H9 (cell line): ENCODE data around the gene BACH1. TPM values are rescaled to one million over a fixed set of nuclear protein-coding genes. Genes with fewer than 3 reads are reported as not detected.
A peak's percentile ranks its signal among the peaks of the same experiment; 100 is the strongest.

ENCODE experiments used
- DNase-seq: peaks from one replicate; pipeline ENCODE4 v3.0.0-alpha.2; 2017
- H2AFZ ChIP-seq: one replicate; pipeline ENCODE4 v1.6.1; 2013; ENCODE audit warnings: mild to moderate bottlenecking, low read length, control low read depth, moderate library complexity
- H2AK5ac ChIP-seq: 2 replicates; pipeline ENCODE4 v1.6.1; 2013; ENCODE audit warnings: low read length, control low read depth, mixed read lengths; ENCODE audit not compliant: insufficient read length
- H2BK120ac ChIP-seq: one replicate; pipeline ENCODE4 v1.6.1; 2013; ENCODE audit warnings: low read depth, mild to moderate bottlenecking, low read length, control low read depth, inconsistent platforms; ENCODE audit not compliant: poor library complexity, severe bottlenecking
- H2BK12ac ChIP-seq: 2 replicates; pipeline ENCODE4 v1.6.1; 2013; ENCODE audit warnings: low read length, control low read depth, mixed read lengths, low read depth; ENCODE audit not compliant: insufficient read length
- H2BK15ac ChIP-seq: 2 replicates; pipeline ENCODE4 v1.6.1; 2013; ENCODE audit warnings: low read depth, low read length, control low read depth
- H2BK20ac ChIP-seq: one replicate; pipeline ENCODE4 v1.6.1; 2013; ENCODE audit warnings: low read depth, mild to moderate bottlenecking, low read length, control low read depth, inconsistent platforms; ENCODE audit not compliant: poor library complexity, severe bottlenecking
- H2BK5ac ChIP-seq: 2 replicates; pipeline ENCODE4 v1.6.1; 2013; ENCODE audit warnings: low read length, control low read depth, mixed read lengths; ENCODE audit not compliant: insufficient read length
- H3K14ac ChIP-seq: 2 replicates; pipeline ENCODE4 v1.6.1; 2013; ENCODE audit warnings: low read length, control low read depth; ENCODE audit not compliant: insufficient read depth
- H3K18ac ChIP-seq: 2 replicates; pipeline ENCODE4 v1.6.1; 2013; ENCODE audit warnings: low read depth, mild to moderate bottlenecking, mixed read lengths, low read length, control low read depth; ENCODE audit not compliant: insufficient read length
- H3K23ac ChIP-seq: 2 replicates; pipeline ENCODE4 v1.6.1; 2013; ENCODE audit warnings: low read length, control low read depth, mixed read lengths, low read depth; ENCODE audit not compliant: insufficient read length
- H3K23me2 ChIP-seq: 2 replicates; pipeline ENCODE4 v1.6.1; 2013; ENCODE audit warnings: low read depth, mild to moderate bottlenecking, mixed read lengths, low read length, control low read depth; ENCODE audit not compliant: insufficient read length, poor library complexity, severe bottlenecking
- H3K27ac ChIP-seq: 2 replicates; pipeline ENCODE4 v1.5.1; 2013; ENCODE audit warnings: low read length, control low read depth, mixed read lengths, low read depth; ENCODE audit not compliant: insufficient read length
- H3K27me3 ChIP-seq: 2 replicates; pipeline ENCODE4 v1.6.1; 2013; ENCODE audit warnings: low read length, control low read depth, inconsistent platforms; ENCODE audit not compliant: insufficient read depth
- H3K4ac ChIP-seq: 2 replicates; pipeline ENCODE4 v1.6.1; 2013; ENCODE audit warnings: low read depth, mild to moderate bottlenecking, control low read depth, inconsistent platforms, low read length, moderate library complexity
- H3K4me1 ChIP-seq: 2 replicates; pipeline ENCODE4 v1.6.1; 2013; ENCODE audit warnings: low read length, control low read depth, inconsistent platforms; ENCODE audit not compliant: insufficient read depth
- H3K4me2 ChIP-seq: 2 replicates; pipeline ENCODE4 v1.6.1; 2013; ENCODE audit warnings: low read length, control low read depth, mixed read lengths; ENCODE audit not compliant: insufficient read length, insufficient read depth
- H3K56ac ChIP-seq: 2 replicates; pipeline ENCODE4 v1.6.1; 2013; ENCODE audit warnings: low read depth, mild to moderate bottlenecking, mixed read lengths, low read length, control low read depth; ENCODE audit not compliant: insufficient read length
- H3K79me1 ChIP-seq: 2 replicates; pipeline ENCODE4 v1.6.1; 2013; ENCODE audit warnings: low read depth, mild to moderate bottlenecking, moderate library complexity, low read length, control low read depth, inconsistent platforms; ENCODE audit not compliant: insufficient read depth, poor library complexity, severe bottlenecking
- H3K79me2 ChIP-seq: 2 replicates; pipeline ENCODE4 v1.6.1; 2013; ENCODE audit warnings: low read length, control low read depth, inconsistent platforms; ENCODE audit not compliant: insufficient read depth
- H3K9ac ChIP-seq: 2 replicates; pipeline ENCODE4 v1.6.1; 2013; ENCODE audit warnings: low read length, control low read depth, mixed read lengths; ENCODE audit not compliant: insufficient read length; ENCODE audit errors: extremely low read depth
- H3K9me3 ChIP-seq: one replicate; pipeline ENCODE4 v1.6.1; 2013; ENCODE audit warnings: low read depth, low read length, inconsistent platforms; ENCODE audit not compliant: control insufficient read depth
- H3T11ph ChIP-seq: one replicate; pipeline ENCODE4 v1.6.1; 2013; ENCODE audit warnings: mild to moderate bottlenecking, low read length, control low read depth, inconsistent platforms
- H4K20me1 ChIP-seq: one replicate; pipeline ENCODE4 v1.6.1; 2013; ENCODE audit not compliant: control insufficient read depth, insufficient read length, insufficient read depth
- H4K5ac ChIP-seq: 2 replicates; pipeline ENCODE4 v1.6.1; 2013; ENCODE audit warnings: low read depth, mild to moderate bottlenecking, mixed read lengths, low read length, control low read depth; ENCODE audit not compliant: insufficient read length
- H4K8ac ChIP-seq: replicated peaks from 2 replicates; pipeline ENCODE4 v1.6.1; 2013; ENCODE audit warnings: low read length, control low read depth, mixed read lengths, low read depth; ENCODE audit not compliant: insufficient read length
- H4K91ac ChIP-seq: 2 replicates; pipeline ENCODE4 v1.6.1; 2013; ENCODE audit warnings: low read depth, mild to moderate bottlenecking, moderate library complexity, mixed read lengths, low read length, control low read depth; ENCODE audit not compliant: insufficient read length
- H3K27ac Mint-ChIP-seq, 3 experiments: 2 replicates in 2 of 3; 3 replicates in 1 of 3; pipeline ENCODE4 v1.8.0; 2020 to 2021; ENCODE audit warnings: mixed read lengths in 3 of 3, mild to moderate bottlenecking in 1 of 3, moderate library complexity in 1 of 3
- H3K27me3 Mint-ChIP-seq: 2 replicates; pipeline ENCODE4 v1.8.0; 2021; ENCODE audit warnings: low read depth, mild to moderate bottlenecking, moderate library complexity, mixed read lengths
- H3K36me3 Mint-ChIP-seq, 3 experiments: 2 replicates in 2 of 3; 3 replicates in 1 of 3; pipeline ENCODE4 v1.8.0; 2020 to 2021; ENCODE audit warnings: low read depth in 3 of 3, mixed read lengths in 3 of 3; ENCODE audit not compliant: insufficient read depth in 1 of 3
- H3K4me1 Mint-ChIP-seq, 2 experiments: 2 replicates each; pipeline ENCODE4 v1.8.0; 2020; ENCODE audit warnings: mixed read lengths in 2 of 2
- H3K4me3 Mint-ChIP-seq, 2 experiments: 2 replicates in 1 of 2; 3 replicates in 1 of 2; pipeline ENCODE4 v1.8.0; 2020 to 2021; ENCODE audit warnings: mild to moderate bottlenecking in 2 of 2, mixed read lengths in 2 of 2, moderate library complexity in 1 of 2
- H3K9me3 Mint-ChIP-seq, 2 experiments: 2 replicates in 1 of 2; 3 replicates in 1 of 2; pipeline ENCODE4 v1.8.0; 2020; ENCODE audit warnings: mild to moderate bottlenecking in 2 of 2, mixed read lengths in 2 of 2, moderate library complexity in 1 of 2
- WGBS: extraction: QIAGEN DNeasy Blood & Tissue Kit; methylation state at CpG from one replicate; pipeline ENCODE4 v1.1.7; 2013; ENCODE audit warnings: missing lambda C conversion rate, low lambda C conversion rate, mixed read lengths; ENCODE audit not compliant: insufficient read length; ENCODE audit errors: extremely low coverage; 5-methylcytosine and 5-hydroxymethylcytosine counted together
- total RNA-seq: library from RNA; stranded (reverse); gene quantifications from 2 replicates; pipeline ENCODE4 v1.2.1, GENCODE V29; 2021
- TF ChIP-seq, protein P1 (sequence below): fragments of 200-600 bp; sonication (generic); conservative IDR thresholded peaks from 3 replicates; pipeline ENCODE4 v1.8.0; 2021; ENCODE audit warnings: antibody characterized with exemption, mild to moderate bottlenecking

BACH1 gene
- total RNA-seq, 1 experiment from 2014 or later = 42.4 TPM

DNA sequence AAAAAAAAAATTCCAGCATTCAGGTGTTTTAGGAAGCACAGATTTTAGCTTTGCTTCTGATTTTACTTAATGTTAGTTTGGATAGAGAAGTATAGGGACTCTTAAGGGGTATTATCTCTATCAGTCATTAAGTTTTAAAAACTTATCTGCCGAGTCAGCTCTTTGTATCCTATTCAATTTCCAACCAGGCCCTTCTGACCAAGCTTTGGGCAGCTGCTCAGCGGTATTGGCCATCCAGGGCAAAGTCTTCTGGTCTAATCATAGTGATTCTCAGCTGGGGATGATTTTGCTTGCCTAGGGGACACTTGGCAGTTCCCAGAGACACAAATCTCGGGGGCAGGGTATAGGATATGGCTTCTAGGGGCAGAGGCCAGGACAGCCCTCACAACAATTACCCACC, 47.6 kb downstream of the BACH1 start:
- DNase-seq = no peak
- Histone ChIP-seq H3K4ac (no peak overlapping the region), H3K4me2 (no peak overlapping the region), H4K5ac (no peak overlapping the region), H3K9ac (no peak overlapping the region), H2BK20ac (no peak overlapping the region), H2BK120ac (no peak overlapping the region), H3K18ac (no peak overlapping the region), H3K56ac (no peak overlapping the region), H4K20me1 (no peaks in the 10 kb centered on the region), H3K23me2 (no peaks in the 10 kb centered on the region), H2BK15ac (no peak overlapping the region), H3T11ph (no peak overlapping the region), H2AK5ac (no peak overlapping the region), H3K27ac (no peak overlapping the region), H3K79me1 (peaks cover 2% of the 10 kb centered on the region), H2BK12ac (no peak overlapping the region), H3K9me3 (no peaks in the 10 kb centered on the region), H3K79me2 (no peaks in the 10 kb centered on the region), H3K4me1 (no peaks in the 10 kb centered on the region), H3K23ac (no peak overlapping the region), H3K27me3 (no peaks in the 10 kb centered on the region), H2AFZ (no peak overlapping the region), H4K91ac (no peak overlapping the region), H2BK5ac (no peak overlapping the region), H3K14ac (no peak overlapping the region), H4K8ac (no peak overlapping the region)
- Mint-ChIP-seq H3K9me3 (no peaks in the 10 kb centered on the region; a peak in 1 of 5 replicates), H3K4me3 (no peak overlapping the region), H3K4me1 (peaks cover 4 to 5% of the 10 kb centered on the region in 2 experiments; a peak in 3 of 4 replicates), H3K27ac (peak overlapping the region in 2 of 3 experiments; percentile 22 to 53; a peak in 2 of 7 replicates), H3K36me3 (peaks cover 0 to 16% (median 0%) of the 10 kb centered on the region in 3 experiments; a peak in 3 of 7 replicates), H3K27me3 (no peaks in the 10 kb centered on the region)
- no CpG with 5 or more reads among the region's 3 CpGs for WGBS
- TF ChIP-seq, protein P1, sequence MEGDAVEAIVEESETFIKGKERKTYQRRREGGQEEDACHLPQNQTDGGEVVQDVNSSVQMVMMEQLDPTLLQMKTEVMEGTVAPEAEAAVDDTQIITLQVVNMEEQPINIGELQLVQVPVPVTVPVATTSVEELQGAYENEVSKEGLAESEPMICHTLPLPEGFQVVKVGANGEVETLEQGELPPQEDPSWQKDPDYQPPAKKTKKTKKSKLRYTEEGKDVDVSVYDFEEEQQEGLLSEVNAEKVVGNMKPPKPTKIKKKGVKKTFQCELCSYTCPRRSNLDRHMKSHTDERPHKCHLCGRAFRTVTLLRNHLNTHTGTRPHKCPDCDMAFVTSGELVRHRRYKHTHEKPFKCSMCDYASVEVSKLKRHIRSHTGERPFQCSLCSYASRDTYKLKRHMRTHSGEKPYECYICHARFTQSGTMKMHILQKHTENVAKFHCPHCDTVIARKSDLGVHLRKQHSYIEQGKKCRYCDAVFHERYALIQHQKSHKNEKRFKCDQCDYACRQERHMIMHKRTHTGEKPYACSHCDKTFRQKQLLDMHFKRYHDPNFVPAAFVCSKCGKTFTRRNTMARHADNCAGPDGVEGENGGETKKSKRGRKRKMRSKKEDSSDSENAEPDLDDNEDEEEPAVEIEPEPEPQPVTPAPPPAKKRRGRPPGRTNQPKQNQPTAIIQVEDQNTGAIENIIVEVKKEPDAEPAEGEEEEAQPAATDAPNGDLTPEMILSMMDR = no peak
